GM19238 (cell line): ENCODE data around the gene CENPU.

Experiments
- DNase-seq: peaks from one replicate; pipeline ENCODE4 v3.0.0; 2011; ENCODE audit warnings: low spot score; ENCODE audit not compliant: insufficient read length

Gene CENPU

GRCh38 chr4:184644553-184645307 is 89.2 kb downstream of the CENPU start:
- no peak for DNase-seq
